ENCODE measurements around the gene HDAC9.

HDAC9 gene

GRCh38 chr7:18488049-18488448 is 7.5 kb upstream of the HDAC9 start:
- in situ Hi-C loops (cut with HindIII; ENCODE audit: low sequenced_read_pairs), result no loop called here
- no peak for DNase-seq (ENCODE audit: low read depth, low spot score)
- TF ChIP-seq, protein P1, sequence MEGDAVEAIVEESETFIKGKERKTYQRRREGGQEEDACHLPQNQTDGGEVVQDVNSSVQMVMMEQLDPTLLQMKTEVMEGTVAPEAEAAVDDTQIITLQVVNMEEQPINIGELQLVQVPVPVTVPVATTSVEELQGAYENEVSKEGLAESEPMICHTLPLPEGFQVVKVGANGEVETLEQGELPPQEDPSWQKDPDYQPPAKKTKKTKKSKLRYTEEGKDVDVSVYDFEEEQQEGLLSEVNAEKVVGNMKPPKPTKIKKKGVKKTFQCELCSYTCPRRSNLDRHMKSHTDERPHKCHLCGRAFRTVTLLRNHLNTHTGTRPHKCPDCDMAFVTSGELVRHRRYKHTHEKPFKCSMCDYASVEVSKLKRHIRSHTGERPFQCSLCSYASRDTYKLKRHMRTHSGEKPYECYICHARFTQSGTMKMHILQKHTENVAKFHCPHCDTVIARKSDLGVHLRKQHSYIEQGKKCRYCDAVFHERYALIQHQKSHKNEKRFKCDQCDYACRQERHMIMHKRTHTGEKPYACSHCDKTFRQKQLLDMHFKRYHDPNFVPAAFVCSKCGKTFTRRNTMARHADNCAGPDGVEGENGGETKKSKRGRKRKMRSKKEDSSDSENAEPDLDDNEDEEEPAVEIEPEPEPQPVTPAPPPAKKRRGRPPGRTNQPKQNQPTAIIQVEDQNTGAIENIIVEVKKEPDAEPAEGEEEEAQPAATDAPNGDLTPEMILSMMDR (IDR thresholded peaks at IDR 0.05; ENCODE audit: low read depth, low read length), result no peak
- H3K4me3 ChIP-seq (ENCODE audit: low read depth, low read length), result no peak overlapping the region

- in situ Hi-C loops (cut with HindIII; ENCODE audit: low sequenced_read_pairs), result no loop called here
- no peak for DNase-seq (ENCODE audit: low read depth, low spot score)
- TF ChIP-seq, protein P1 (IDR thresholded peaks at IDR 0.05; ENCODE audit: low read depth, low read length), result no peak
- no peak overlapping the region for H3K4me3 ChIP-seq (ENCODE audit: low read depth, low read length)
These were observed 5.9 kb upstream of the HDAC9 start for GRCh38 chr7:18489624-18490023.

DNA sequence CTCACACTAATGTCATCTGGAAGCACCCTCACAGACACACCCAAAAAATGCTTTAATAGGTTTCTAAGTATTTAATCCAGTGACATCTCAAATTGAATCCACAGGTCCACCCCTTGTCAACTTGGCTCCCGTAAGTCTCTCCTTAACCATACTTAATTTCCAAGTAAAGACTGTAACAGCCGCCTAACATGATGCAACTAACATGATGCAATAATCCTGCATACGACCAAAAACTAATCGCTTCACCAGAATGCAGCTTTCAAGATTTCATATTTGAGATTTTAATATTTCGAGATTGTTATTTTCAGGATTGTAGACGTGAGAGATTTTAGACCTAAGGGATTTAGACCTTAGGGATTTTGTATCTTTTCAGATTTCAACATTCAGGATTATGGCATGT is 3.7 kb upstream of the HDAC9 start:
- TF ChIP-seq, protein P1 (IDR thresholded peaks at IDR 0.05; ENCODE audit: low read depth, low read length), result no peak
- H3K4me3 ChIP-seq (ENCODE audit: low read depth, low read length), result no peak overlapping the region
- no peak for DNase-seq (ENCODE audit: low read depth, low spot score)
- in situ Hi-C loops (cut with HindIII; ENCODE audit: low sequenced_read_pairs), result no loop called here

DNA sequence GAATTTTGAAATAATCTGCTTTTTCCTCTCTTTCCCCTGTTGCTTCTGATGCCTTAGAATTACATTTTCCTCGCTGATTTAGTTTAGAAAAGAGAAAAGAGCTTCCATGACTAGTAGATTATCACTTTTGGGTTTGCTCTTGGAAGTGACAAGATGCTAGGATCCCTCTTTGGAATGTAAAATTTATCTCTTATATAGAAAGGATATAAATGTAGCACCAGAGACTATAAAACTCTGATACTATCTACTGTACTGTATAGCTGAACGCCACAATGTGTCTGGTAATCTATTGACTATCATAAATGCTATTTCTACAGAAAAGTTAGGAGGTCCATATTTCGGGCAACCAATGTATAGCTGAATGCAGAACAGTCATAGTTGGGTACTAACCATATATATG is 1.1 kb upstream of the HDAC9 start:
- no peak overlapping the region for H3K4me3 ChIP-seq (ENCODE audit: low read depth, low read length)
- no peak for DNase-seq (ENCODE audit: low read depth, low spot score)
- in situ Hi-C loops (cut with HindIII; ENCODE audit: low sequenced_read_pairs), result no loop called here
- TF ChIP-seq, protein P1 (IDR thresholded peaks at IDR 0.05; ENCODE audit: low read depth, low read length), result no peak

- TF ChIP-seq, protein P1 (IDR thresholded peaks at IDR 0.05; ENCODE audit: low read depth, low read length), result no peak
- H3K4me3 ChIP-seq (ENCODE audit: low read depth, low read length), result peak overlapping the region; percentile 29
- peak; percentile 71 for DNase-seq (ENCODE audit: low read depth, low spot score)
- in situ Hi-C loops (cut with HindIII; ENCODE audit: low sequenced_read_pairs), result no loop called here
These were observed 634 bp upstream of the HDAC9 start for GRCh38 chr7:18494821-18495408.

GRCh38 chr7:18496341-18496700 is 772 bp downstream of the HDAC9 start:
- H3K4me3 ChIP-seq (ENCODE audit: low read depth, low read length), result peak overlapping the region; percentile 29
- TF ChIP-seq, protein P1 (IDR thresholded peaks at IDR 0.05; ENCODE audit: low read depth, low read length), result no peak
- peak; percentile 18 for DNase-seq (ENCODE audit: low read depth, low spot score)
- in situ Hi-C loops (cut with HindIII; ENCODE audit: low sequenced_read_pairs), result no loop called here

DNA sequence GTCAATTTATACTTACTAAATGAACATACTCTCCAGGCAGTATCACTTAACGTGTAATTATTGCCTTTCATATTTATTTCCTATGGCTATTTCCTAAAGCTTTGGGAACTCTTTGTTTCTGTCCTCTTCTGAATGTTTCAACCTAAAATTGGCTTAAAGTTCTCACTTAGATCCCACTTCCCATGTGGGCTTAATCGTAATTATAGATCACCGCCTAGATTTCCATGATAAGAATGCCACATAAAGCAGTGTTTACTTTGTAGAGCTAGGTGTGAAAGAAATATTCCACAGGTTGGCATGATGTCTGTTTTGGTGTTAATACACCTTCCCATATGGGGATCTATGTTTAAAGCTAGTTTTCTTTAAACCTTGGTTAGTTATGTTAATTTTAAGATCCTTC is 1.5 kb downstream of the HDAC9 start:
- no peak for DNase-seq (ENCODE audit: low read depth, low spot score)
- in situ Hi-C loops (cut with HindIII; ENCODE audit: low sequenced_read_pairs), result no loop called here
- H3K4me3 ChIP-seq (ENCODE audit: low read depth, low read length), result no peak overlapping the region
- TF ChIP-seq, protein P1 (IDR thresholded peaks at IDR 0.05; ENCODE audit: low read depth, low read length), result no peak

Data from astrocyte of the spinal cord (primary cell).